SHP77 treated with DMSO at 0.1 percent for 48 hours (cell line): ENCODE measurements around the gene SOCS7.
A peak's percentile ranks its signal among the peaks of the same experiment; 100 is the strongest.

Experiments used
- DNase-seq: peaks from one replicate; lab custom pipeline; 2025; lab: John Stamatoyannopoulos, UW

Gene SOCS7

GRCh38 chr17:38364741-38365140 is 13.1 kb downstream of the SOCS7 start:
- no peak for DNase-seq

GRCh38 chr17:38369124-38369886 is 17.7 kb downstream of the SOCS7 start:
- no peak for DNase-seq

- no peak for DNase-seq
Measured at GRCh38 chr17:38379448-38379847, 27.8 kb downstream of the SOCS7 start.

GRCh38 chr17:38395090-38395489 is 43.4 kb downstream of the SOCS7 start:
- no peak for DNase-seq

- no peak for DNase-seq
Measured at GRCh38 chr17:38397227-38397626, 45.6 kb downstream of the SOCS7 start.

GRCh38 chr17:38400286-38400685 is 48.6 kb downstream of the SOCS7 start:
- DNase-seq: no peak

GRCh38 chr17:38401459-38401858 is 49.8 kb downstream of the SOCS7 start:
- DNase-seq: no peak

- no peak for DNase-seq
Measured at GRCh38 chr17:38402897-38403296, 51.3 kb downstream of the SOCS7 start.

GRCh38 chr17:38403491-38403890 is 51.8 kb downstream of the SOCS7 start:
- no peak for DNase-seq

- no peak for DNase-seq
Measured at GRCh38 chr17:38404174-38404943, 52.7 kb downstream of the SOCS7 start.

- DNase-seq: no peak
Measured at GRCh38 chr17:38405654-38406053, 54.0 kb downstream of the SOCS7 start.

- no peak for DNase-seq
Measured at GRCh38 chr17:38410201-38410600, 58.6 kb downstream of the SOCS7 start.

- peak; percentile 87 for DNase-seq
Measured at GRCh38 chr17:38415250-38416194, 63.9 kb downstream of the SOCS7 start.

- no peak for DNase-seq
Measured at GRCh38 chr17:38416840-38417209, 65.2 kb downstream of the SOCS7 start.

- no peak for DNase-seq
Measured at GRCh38 chr17:38417210-38417951, 65.7 kb downstream of the SOCS7 start.

- no peak for DNase-seq
Measured at GRCh38 chr17:38418062-38418692, 66.5 kb downstream of the SOCS7 start.

- no peak for DNase-seq
Measured at GRCh38 chr17:38418693-38419507, 67.3 kb downstream of the SOCS7 start.

GRCh38 chr17:38419508-38419981 is 67.9 kb downstream of the SOCS7 start:
- no peak for DNase-seq

GRCh38 chr17:38420518-38420917 is 68.9 kb downstream of the SOCS7 start:
- no peak for DNase-seq

GRCh38 chr17:38421171-38421841 is 69.7 kb downstream of the SOCS7 start:
- no peak for DNase-seq
